Rectal smooth muscle tissue (tissue), 1 donor: ENCODE results near the gene REX1BD.

Experiments used
- H3K27ac ChIP-seq: one replicate; pipeline ENCODE4 v1.7.0; 2013; ENCODE audit warnings: low read depth, low read length, inconsistent platforms
- H3K27me3 ChIP-seq: one replicate; pipeline ENCODE4 v1.7.0; 2013; ENCODE audit warnings: low read length; ENCODE audit not compliant: control insufficient read depth, insufficient read depth
- H3K36me3 ChIP-seq: one replicate; pipeline ENCODE4 v1.7.0; 2013; ENCODE audit warnings: low read length; ENCODE audit not compliant: control insufficient read depth, insufficient read depth
- H3K4me1 ChIP-seq: one replicate; pipeline ENCODE4 v1.7.0; 2013; ENCODE audit warnings: low read length; ENCODE audit not compliant: control insufficient read depth, insufficient read depth
- H3K4me3 ChIP-seq: one replicate; pipeline ENCODE4 v1.7.0; 2013; ENCODE audit warnings: low read length
- H3K9ac ChIP-seq: one replicate; pipeline ENCODE4 v1.7.0; 2013; ENCODE audit warnings: low read length

Gene REX1BD

DNA sequence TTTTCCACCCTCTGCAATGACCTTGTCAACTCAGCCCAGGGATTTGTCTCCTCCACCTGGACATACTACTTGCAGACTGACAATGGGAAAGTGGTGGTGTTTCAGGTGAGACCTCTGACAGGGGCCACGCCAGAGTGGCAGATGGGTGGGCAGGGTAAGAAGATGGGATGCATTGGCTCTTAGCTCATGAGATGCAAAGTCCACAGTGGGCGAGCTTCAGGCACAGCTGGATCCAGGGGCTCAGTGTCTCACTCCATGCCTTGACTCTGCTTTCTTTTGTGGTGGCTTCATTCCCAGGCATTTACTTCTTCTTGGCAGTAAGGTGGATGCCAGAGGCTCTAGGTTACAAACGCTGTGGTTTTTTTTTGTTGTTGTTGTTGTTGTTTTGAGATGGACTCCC lies 27.4 kb downstream of the REX1BD start:
- Histone ChIP-seq H3K36me3 (no peaks in the 10 kb centered on the region), H3K9ac (no peak overlapping the region), H3K27ac (no peak overlapping the region), H3K4me3 (no peak overlapping the region), H3K27me3 (peaks cover 25% of the 10 kb centered on the region), H3K4me1 (peaks cover 3% of the 10 kb centered on the region)

DNA sequence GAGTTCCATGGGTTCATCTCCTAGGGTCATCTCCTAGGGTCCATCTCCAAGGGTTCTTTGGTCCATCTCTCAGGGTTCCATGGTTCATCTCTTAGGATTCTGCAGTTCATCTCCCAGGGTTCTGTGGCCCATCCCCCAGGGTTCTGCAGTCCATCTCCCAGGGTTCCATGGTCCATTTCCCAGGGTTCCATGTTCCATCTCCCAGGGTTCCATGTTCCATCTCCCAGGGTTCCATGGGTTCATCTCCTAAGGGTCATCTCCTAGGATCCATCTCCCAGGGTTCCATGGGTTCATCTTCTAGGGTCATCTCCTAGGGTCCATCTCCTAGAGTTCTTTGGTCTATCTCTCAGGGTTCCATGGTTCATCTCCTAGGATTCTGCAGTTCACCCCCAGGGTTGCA lies 29.0 kb downstream of the REX1BD start:
- Histone ChIP-seq H3K4me3 (no peak overlapping the region), H3K4me1 (no peaks in the 10 kb centered on the region), H3K27me3 (peaks cover 13% of the 10 kb centered on the region), H3K27ac (no peak overlapping the region), H3K36me3 (no peaks in the 10 kb centered on the region), H3K9ac (no peak overlapping the region)

DNA sequence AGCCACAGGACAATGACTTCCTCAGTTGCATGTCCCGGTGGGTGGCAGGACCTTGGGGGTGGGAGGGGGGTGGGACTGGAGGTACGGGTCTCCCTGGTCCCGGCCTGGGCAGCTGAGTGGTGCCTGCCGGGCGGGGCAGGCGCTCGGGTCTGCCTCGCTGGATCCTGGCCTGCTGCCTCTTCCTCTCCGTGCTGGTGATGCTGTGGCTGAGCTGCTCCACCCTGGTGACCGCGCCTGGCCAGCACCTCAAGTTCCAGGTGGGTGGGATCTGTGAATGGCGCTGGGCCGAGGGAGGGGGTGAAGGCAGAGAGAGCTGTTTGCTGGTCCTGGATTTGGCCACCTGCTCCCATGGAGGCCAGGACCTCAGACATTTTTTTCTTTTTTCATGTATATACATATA lies 29.6 kb downstream of the REX1BD start:
- H3K27me3 ChIP-seq, result peaks cover 8% of the 10 kb centered on the region
- H3K27ac ChIP-seq, result no peak overlapping the region
- no peak overlapping the region for H3K4me3 ChIP-seq
- H3K9ac ChIP-seq, result no peak overlapping the region
- H3K4me1 ChIP-seq, result no peaks in the 10 kb centered on the region
- no peaks in the 10 kb centered on the region for H3K36me3 ChIP-seq

DNA sequence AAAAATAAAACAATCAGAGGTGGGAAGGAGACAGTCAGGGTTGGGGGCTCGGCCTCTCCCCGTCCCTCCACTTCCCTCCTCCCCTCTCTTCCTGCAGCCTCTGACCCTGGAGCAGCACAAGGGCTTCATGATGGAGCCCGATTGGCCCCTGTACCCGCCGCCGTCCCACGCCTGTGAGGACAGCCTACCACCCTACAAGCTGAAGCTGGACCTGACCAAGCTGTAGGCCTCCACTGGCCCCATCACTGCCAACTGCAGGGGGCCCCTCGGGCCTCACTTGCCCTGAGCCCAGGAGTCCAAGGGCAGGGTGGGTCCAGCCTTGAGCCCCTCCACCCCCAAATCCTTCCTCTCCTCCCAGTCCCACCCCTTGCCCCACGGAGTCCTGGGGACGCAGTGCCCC lies 31.7 kb downstream of the REX1BD start:
- H3K4me1 ChIP-seq, result no peaks in the 10 kb centered on the region
- H3K4me3 ChIP-seq, result no peak overlapping the region
- no peak overlapping the region for H3K27ac ChIP-seq
- no peak overlapping the region for H3K9ac ChIP-seq
- no peaks in the 10 kb centered on the region for H3K27me3 ChIP-seq
- H3K36me3 ChIP-seq, result no peaks in the 10 kb centered on the region

DNA sequence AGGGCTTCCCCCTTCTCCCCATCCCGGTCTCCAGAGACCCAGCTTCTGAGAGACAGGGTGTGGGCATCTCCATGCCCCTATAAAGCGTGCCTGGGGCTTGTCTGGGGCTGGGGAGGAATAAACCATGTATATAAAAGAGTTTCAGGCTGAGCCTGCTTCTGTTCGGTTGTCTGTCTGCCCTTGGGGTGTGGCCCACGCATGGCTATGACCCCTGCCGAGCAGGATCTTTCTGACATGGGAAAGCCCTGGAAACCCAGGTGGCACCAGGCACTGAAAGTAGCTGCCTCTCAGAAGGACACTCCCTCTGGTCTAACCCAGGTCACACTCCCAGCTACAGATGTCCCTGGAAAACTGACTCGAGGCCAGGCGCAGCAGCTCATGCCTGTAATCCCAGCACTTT lies 32.3 kb downstream of the REX1BD start:
- no peak overlapping the region for H3K4me3 ChIP-seq
- no peaks in the 10 kb centered on the region for H3K36me3 ChIP-seq
- H3K27ac ChIP-seq, result no peak overlapping the region
- H3K27me3 ChIP-seq, result no peaks in the 10 kb centered on the region
- H3K4me1 ChIP-seq, result no peaks in the 10 kb centered on the region
- no peak overlapping the region for H3K9ac ChIP-seq

DNA sequence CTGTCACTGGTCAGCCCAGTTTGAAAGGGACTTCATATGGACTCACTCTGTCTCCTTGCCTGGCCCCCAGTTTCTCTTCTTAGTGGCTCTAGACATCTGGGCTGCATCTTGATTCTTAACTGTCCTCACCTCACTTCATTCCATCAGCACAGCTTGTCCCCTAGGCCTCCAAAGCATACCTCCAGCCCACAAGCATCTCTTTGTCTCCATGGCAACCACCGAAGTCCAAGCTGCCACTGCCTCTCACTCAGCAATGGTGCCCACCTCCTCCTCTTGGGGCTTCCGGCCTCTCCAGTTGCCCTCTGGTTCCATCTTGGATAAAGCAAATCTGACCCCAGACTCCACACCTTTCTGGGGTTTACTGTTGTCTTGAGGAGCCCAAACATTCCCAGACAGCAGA lies 38.3 kb downstream of the REX1BD start:
- Histone ChIP-seq H3K27ac (no peak overlapping the region), H3K9ac (no peak overlapping the region), H3K27me3 (no peaks in the 10 kb centered on the region), H3K4me3 (no peak overlapping the region), H3K36me3 (no peaks in the 10 kb centered on the region), H3K4me1 (no peaks in the 10 kb centered on the region)

DNA sequence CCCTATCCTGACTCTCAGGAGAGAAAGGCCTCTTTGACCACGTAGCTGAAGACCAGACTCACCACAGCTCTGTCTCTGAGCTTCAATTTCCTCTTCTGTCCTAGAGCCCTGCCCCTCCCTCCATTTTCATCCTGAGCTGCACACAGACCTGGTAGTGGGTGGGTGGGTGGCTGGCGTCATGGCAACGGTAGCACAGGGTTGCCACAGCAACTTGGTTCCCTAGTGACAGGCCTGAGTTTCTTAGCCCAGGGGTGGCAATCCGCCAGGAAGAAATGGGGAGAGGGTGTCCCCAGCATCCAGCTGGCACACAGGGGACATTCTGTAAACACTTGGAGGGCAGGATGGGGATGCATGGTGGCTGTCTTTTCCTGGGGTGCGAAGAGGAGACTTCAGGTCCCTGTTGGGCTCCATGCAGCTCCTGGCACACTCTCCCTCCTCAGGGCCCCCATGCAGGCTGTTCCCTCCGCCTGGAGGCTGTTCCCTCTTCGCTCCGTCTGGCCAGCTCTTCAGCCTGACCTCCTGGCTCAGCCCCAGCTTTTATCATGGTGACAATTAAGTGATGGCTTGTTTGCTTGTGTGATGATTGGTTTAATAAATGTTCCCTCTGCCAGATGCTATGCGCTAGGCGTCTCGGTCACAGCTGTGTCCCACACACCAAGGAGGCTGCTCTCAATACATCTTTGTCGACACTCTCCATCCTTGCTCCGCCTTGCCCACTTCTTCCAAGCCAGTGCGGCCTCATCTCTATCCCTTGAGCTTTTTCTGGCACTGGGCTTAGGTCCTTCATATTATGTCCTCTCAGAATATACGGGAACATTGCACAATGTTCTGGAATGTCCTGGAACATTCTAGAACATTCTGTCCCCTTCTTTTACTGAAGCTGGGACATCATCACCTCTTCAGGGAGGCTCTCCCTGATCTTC lies 40.8 kb downstream of the REX1BD start:
- Histone ChIP-seq H3K27ac (no peak overlapping the region), H3K36me3 (no peaks in the 10 kb centered on the region), H3K27me3 (no peaks in the 10 kb centered on the region), H3K4me3 (no peak overlapping the region), H3K4me1 (no peaks in the 10 kb centered on the region), H3K9ac (no peak overlapping the region)

GRCh38 chr19:18633321-18633720 lies 44.7 kb downstream of the REX1BD start:
- Histone ChIP-seq H3K4me3 (no peak overlapping the region), H3K4me1 (no peaks in the 10 kb centered on the region), H3K27me3 (no peaks in the 10 kb centered on the region), H3K36me3 (no peaks in the 10 kb centered on the region), H3K27ac (no peak overlapping the region), H3K9ac (no peak overlapping the region)

DNA sequence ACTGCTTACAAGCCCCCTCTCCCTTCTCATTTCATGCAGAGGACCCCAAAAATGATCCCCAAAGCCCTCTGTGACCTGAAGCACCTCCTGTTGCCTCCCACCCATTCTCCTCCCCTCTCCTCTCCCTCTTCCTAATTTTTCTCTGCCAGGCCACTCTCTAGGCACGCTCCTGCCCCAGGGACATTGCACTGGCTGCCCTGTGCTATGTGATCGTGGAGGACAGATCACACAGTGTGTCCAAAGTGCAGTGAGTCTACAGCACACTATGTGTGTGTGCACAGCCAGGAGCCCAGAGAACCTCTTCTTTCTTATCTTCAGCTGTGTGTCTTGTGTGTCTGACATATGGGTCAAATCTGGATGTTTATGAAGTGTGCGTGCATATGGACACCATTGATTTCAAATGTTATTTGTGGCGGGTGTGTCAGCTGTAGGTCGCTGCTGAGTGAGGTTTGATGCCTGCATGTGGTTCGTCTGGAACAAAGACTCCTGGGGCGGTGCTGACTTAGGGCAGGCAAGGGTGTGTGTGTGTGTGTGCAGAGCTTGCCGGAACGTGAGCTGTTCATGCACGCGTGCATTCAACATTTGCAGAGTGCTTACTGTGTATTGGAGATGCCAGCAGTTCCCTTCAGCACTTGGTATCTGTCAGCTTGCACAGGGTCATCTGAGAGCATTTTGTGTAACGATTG lies 46.2 kb downstream of the REX1BD start:
- H3K4me1 ChIP-seq, result no peaks in the 10 kb centered on the region

GRCh38 chr19:18635831-18636182 lies 47.2 kb downstream of the REX1BD start:
- Histone ChIP-seq H3K27ac (no peak overlapping the region), H3K4me3 (no peak overlapping the region)

More for the DNA sequence above, 46.2 kb downstream of the REX1BD start:
- no peaks in the 10 kb centered on the region for H3K27me3 ChIP-seq
- H3K4me3 ChIP-seq, result no peak overlapping the region
- H3K36me3 ChIP-seq, result no peaks in the 10 kb centered on the region
- H3K27ac ChIP-seq, result no peak overlapping the region
- no peak overlapping the region for H3K9ac ChIP-seq

DNA sequence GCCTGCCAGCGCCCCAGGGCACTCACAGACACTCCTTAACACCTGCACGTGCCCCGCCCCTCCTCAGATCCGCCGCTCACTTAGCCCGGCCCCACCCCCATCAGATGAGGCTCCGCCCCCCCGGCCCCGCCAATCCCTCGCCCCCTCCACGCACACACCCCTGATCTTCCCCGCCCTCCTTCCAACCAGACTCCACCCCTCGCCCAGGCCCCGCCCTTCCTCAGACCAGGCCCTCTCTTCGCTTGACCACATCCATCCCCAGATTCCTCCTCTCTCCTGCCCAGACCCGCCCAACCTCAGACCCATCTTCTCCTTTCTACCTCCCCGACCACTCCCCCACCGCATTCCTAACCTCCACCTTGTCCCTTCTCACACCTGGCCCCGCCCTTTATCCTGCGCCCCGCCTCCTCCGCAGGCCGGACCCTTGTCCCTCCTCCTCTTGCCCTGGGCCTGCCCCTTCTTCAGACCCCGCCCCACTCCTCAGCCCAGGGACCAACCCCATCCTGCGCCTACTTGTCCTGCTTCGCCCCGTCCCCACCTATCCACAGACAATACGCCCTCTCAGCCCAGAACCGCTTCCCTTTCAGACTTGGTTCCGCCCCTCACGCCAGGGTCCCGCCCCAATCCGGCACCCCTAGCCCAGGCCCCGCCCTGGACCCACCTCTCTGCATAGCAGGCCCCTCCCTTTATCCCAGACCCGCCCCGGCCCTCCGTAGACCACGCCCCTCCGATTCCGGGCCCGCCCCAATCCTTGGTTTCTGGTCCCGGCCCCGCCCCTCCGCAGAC lies 47.8 kb downstream of the REX1BD start:
- Histone ChIP-seq H3K9ac (no peak overlapping the region), H3K27ac (peak overlapping the region; percentile 61), H3K36me3 (no peaks in the 10 kb centered on the region), H3K4me1 (no peaks in the 10 kb centered on the region), H3K27me3 (no peaks in the 10 kb centered on the region), H3K4me3 (peak overlapping the region; percentile 74)

More at GRCh38 chr19:18635831-18636182, 47.2 kb downstream of the REX1BD start:
- Histone ChIP-seq H3K27me3 (no peaks in the 10 kb centered on the region), H3K36me3 (no peaks in the 10 kb centered on the region), H3K9ac (no peak overlapping the region), H3K4me1 (no peaks in the 10 kb centered on the region)

- no peaks in the 10 kb centered on the region for H3K36me3 ChIP-seq
- H3K9ac ChIP-seq, result peak within 1 kb of the TSS; percentile 35
- no peaks in the 10 kb centered on the region for H3K4me1 ChIP-seq
- peak within 1 kb of the TSS; percentile 75 for H3K27ac ChIP-seq
- H3K4me3 ChIP-seq, result peak within 1 kb of the TSS; percentile 85
- no peaks in the 10 kb centered on the region for H3K27me3 ChIP-seq
Observed at GRCh38 chr19:18636969-18637629, 48.5 kb downstream of the REX1BD start, which contains the start of gene KLHL26. Gene KLHL26 (plus strand): TSS chr19:18637028. CDS start chr19:18637055, 27 bp downstream.
